CD14-positive monocyte (primary cell): ENCODE results near the gene CCND3. TPM values are rescaled to one million over a fixed set of nuclear protein-coding genes. Genes with fewer than 3 reads are reported as not detected.

ENCODE experiments used
- DNase-seq, 3 donors: peaks; one replicate each; pipeline ENCODE4 v3.0.0-alpha.2; 2011 to 2022
- H2AFZ ChIP-seq: 2 replicates; pipeline ENCODE4 v1.6.0; 2012; ENCODE audit warnings: mild to moderate bottlenecking, low read depth, low read length, inconsistent platforms; ENCODE audit not compliant: insufficient read depth, poor library complexity, severe bottlenecking
- H3K27ac ChIP-seq, 2 donors: 1 replicate in 1 of 2; 2 replicates in 1 of 2; pipeline ENCODE4 v1.5.1; 2012 to 2013; ENCODE audit warnings: low read length in 2 of 2, control low read depth in 1 of 2, inconsistent platforms in 1 of 2, low read depth in 1 of 2, mild to moderate bottlenecking in 1 of 2
- H3K27me3 ChIP-seq, 2 donors: one replicate each; pipeline versions ENCODE4 v1.6.0 to v1.6.1; 2011 to 2013; ENCODE audit warnings: low read length in 2 of 2; ENCODE audit not compliant: control insufficient read depth in 2 of 2, insufficient read depth in 2 of 2
- H3K36me3 ChIP-seq, 2 donors: replicated peaks in 1 of 2; 1 replicate in 1 of 2; 2 replicates in 1 of 2; pipeline versions ENCODE4 v1.5.1 to v1.6.1; 2012 to 2013; ENCODE audit warnings: low read length in 2 of 2, control low read depth in 1 of 2, inconsistent platforms in 1 of 2, mild to moderate bottlenecking in 1 of 2; ENCODE audit not compliant: insufficient read depth in 2 of 2, control insufficient read depth in 1 of 2
- H3K4me1 ChIP-seq, 2 donors: 1 replicate in 1 of 2; 2 replicates in 1 of 2; pipeline versions ENCODE4 v1.5.1 to v1.6.1; 2012 to 2013; ENCODE audit warnings: low read length in 2 of 2, control low read depth in 1 of 2, inconsistent platforms in 1 of 2, mild to moderate bottlenecking in 1 of 2, moderate library complexity in 1 of 2; ENCODE audit not compliant: insufficient read depth in 2 of 2, control insufficient read depth in 1 of 2
- H3K4me2 ChIP-seq: replicated peaks from 2 replicates; pipeline ENCODE3; 2012; ENCODE audit warnings: low read length, moderate library complexity, mild to moderate bottlenecking; ENCODE audit not compliant: poor library complexity, severe bottlenecking; ENCODE audit errors: extremely low read depth
- H3K4me3 ChIP-seq, 3 experiments: fragments of 200-600 bp in 1 of 3; sonication (generic) in 1 of 3; replicated peaks in 1 of 3; 1 replicate in 2 of 3; 2 replicates in 1 of 3; pipeline ENCODE4 v1.5.1; 2011 to 2013; ENCODE audit warnings: low read length in 3 of 3, mild to moderate bottlenecking in 3 of 3, control low read depth in 2 of 3, low read depth in 2 of 3, inconsistent platforms in 1 of 3, moderate library complexity in 1 of 3
- H3K79me2 ChIP-seq: 2 replicates; pipeline ENCODE4 v1.6.0; 2012; ENCODE audit warnings: mild to moderate bottlenecking, control low read depth, inconsistent platforms, low read length, moderate library complexity; ENCODE audit not compliant: insufficient read depth
- H3K9ac ChIP-seq: 2 replicates; pipeline ENCODE4 v1.6.0; 2017; ENCODE audit warnings: low read length, mild to moderate bottlenecking; ENCODE audit not compliant: insufficient read depth, poor library complexity, severe bottlenecking
- H3K9me3 ChIP-seq, 2 donors: replicated peaks in 1 of 2; 1 replicate in 1 of 2; 2 replicates in 1 of 2; pipeline versions ENCODE4 v1.5.1 to v1.6.1; 2012 to 2013; ENCODE audit warnings: low read length in 2 of 2, control low read depth in 1 of 2; ENCODE audit not compliant: control insufficient read depth in 1 of 2, insufficient read depth in 1 of 2
- H4K20me1 ChIP-seq: 2 replicates; pipeline ENCODE4 v1.6.0; 2012; ENCODE audit warnings: mild to moderate bottlenecking, low read length, control low read depth, moderate library complexity; ENCODE audit not compliant: insufficient read depth
- H3K27ac Mint-ChIP-seq, 7 donors: one replicate each; pipeline ENCODE4 v1.8.0; 2020; ENCODE audit warnings: mild to moderate bottlenecking in 7 of 7, mixed read lengths in 7 of 7, moderate library complexity in 6 of 7, inconsistent platforms in 2 of 7
- H3K27me3 Mint-ChIP-seq, 3 donors: one replicate each; pipeline ENCODE4 v1.8.0; 2021 to 2022; ENCODE audit warnings: low read depth in 3 of 3, mild to moderate bottlenecking in 3 of 3, mixed read lengths in 3 of 3, moderate library complexity in 3 of 3, inconsistent platforms in 1 of 3
- H3K36me3 Mint-ChIP-seq, 2 donors: one replicate each; pipeline ENCODE4 v1.8.0; 2020; ENCODE audit warnings: mixed read lengths in 2 of 2, inconsistent platforms in 1 of 2, mild to moderate bottlenecking in 1 of 2
- H3K4me1 Mint-ChIP-seq: one replicate; pipeline ENCODE4 v1.8.0; 2020; ENCODE audit warnings: mild to moderate bottlenecking, mixed read lengths
- H3K4me3 Mint-ChIP-seq, 2 donors: one replicate each; pipeline ENCODE4 v1.8.0; 2020; ENCODE audit warnings: mild to moderate bottlenecking in 2 of 2, mixed read lengths in 2 of 2, moderate library complexity in 1 of 2
- H3K9me3 Mint-ChIP-seq, 7 donors: one replicate each; pipeline ENCODE4 v1.8.0; 2020 to 2022; ENCODE audit warnings: mixed read lengths in 7 of 7, mild to moderate bottlenecking in 6 of 7, moderate library complexity in 6 of 7, inconsistent platforms in 2 of 7
- CTCF ChIP-seq: fragments of 200-600 bp; IDR thresholded peaks from one replicate; pipeline ENCODE4 v1.8.0; 2022; ENCODE audit warnings: antibody characterized with exemption, mild to moderate bottlenecking
- WGBS: methylation state at CpG from one replicate; pipeline ENCODE4 v1.1.5; 2013; ENCODE audit warnings: missing lambda C conversion rate; ENCODE audit not compliant: insufficient coverage; 5-methylcytosine and 5-hydroxymethylcytosine counted together
- intact Hi-C, 2 donors: fragments of 100-400 bp; cut with micrococcal nuclease; formaldehyde crosslinking; loops; one replicate each; pipeline versions ENCODE4 v1.15.0 to v1.15.1; 2023
- polyA plus RNA-seq, 3 donors: library from polyadenylated mRNA; depleted of rRNA in 1 of 3; unstranded in 2 of 3; stranded (reverse) in 1 of 3; fragments of 300-500 nt in 2 of 3; fragments of >200 nt in 1 of 3; fragmentation: Illumina TruSeq in 2 of 3; gene quantifications; 1 replicate in 2 of 3; 2 replicates in 1 of 3; pipeline ENCODE4 v1.2.3, GENCODE V29; 2012 to 2021

Gene CCND3
- polyA plus RNA-seq, 3 donors = 166 to 273 (median 259) TPM

- Histone ChIP-seq H3K27ac (no peak overlapping the region), H2AFZ (no peak overlapping the region), H3K4me2 (no peak overlapping the region), H3K9me3 (no peaks in the 10 kb centered on the region), H3K27me3 (no peaks in the 10 kb centered on the region), H3K9ac (no peak overlapping the region), H3K4me1 (no peaks in the 10 kb centered on the region), H4K20me1 (no peaks in the 10 kb centered on the region), H3K4me3 (no peak overlapping the region), H3K79me2 (no peaks in the 10 kb centered on the region), H3K36me3 (no peaks in the 10 kb centered on the region)
- H3K4me1 Mint-ChIP-seq = no peaks in the 10 kb centered on the region
- H3K9me3 Mint-ChIP-seq = peaks cover 0 to 9% (median 3%) of the 10 kb centered on the region in 7 donors
- intact Hi-C loops = no loop called here
- peaks cover under 1 to 2% (median 1%) of the 10 kb centered on the region in 3 donors for H3K27me3 Mint-ChIP-seq
- peak overlapping the region in 1 of 7 donors; percentile 57 for H3K27ac Mint-ChIP-seq
- H3K4me3 Mint-ChIP-seq = no peak overlapping the region
- no peak for TF ChIP-seq CTCF
- no peak for DNase-seq
- no peaks in the 10 kb centered on the region for H3K36me3 Mint-ChIP-seq
- WGBS = 100% methylated on average over 1 of the region's 2 CpGs
These were observed 13.1 kb upstream of the CCND3 start for GRCh38 chr6:41954668-41955067.

DNA sequence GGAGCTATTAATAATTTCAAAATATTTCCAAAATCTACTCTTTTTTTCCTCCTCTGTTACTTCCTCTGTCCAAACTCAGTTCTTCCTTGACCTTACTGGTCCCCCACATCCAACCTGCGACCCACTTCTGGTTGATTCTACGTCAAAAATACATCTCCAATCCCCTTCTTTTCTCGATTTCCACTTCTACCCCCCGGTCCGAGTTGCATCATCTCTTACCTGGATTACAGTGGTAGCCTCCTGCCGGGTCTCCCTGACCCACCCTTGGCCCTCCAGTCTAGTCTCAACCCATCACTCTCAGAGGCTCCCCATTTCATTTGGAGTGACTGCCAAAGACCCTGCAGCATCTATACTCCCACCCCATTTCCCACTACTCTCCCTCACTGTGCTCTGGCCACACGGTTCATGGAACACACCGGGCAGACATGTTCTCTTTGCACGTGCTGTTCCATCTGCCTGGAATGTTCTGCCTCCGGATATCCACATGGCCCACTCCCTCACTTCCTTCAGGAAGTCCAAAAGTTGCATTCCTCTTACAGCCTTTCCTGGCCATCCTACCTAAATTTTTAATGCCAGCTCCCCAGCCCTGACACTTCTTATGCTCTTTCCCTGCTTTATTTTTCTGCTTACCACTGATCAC is 6.1 kb upstream of the CCND3 start:
- peaks cover 13% of the 10 kb centered on the region for H3K4me1 Mint-ChIP-seq
- H3K9me3 Mint-ChIP-seq = peaks cover 0 to 3% (median 0%) of the 10 kb centered on the region in 7 donors
- Histone ChIP-seq H3K9me3 (no peaks in the 10 kb centered on the region), H3K79me2 (peaks cover 10% of the 10 kb centered on the region), H2AFZ (no peak overlapping the region), H3K4me2 (no peak overlapping the region), H3K9ac (no peak overlapping the region), H3K36me3 (no peaks in the 10 kb centered on the region), H3K4me1 (peaks cover 15 to 22% of the 10 kb centered on the region in 2 donors), H3K4me3 (no peak overlapping the region), H4K20me1 (no peaks in the 10 kb centered on the region), H3K27me3 (no peaks in the 10 kb centered on the region), H3K27ac (no peak overlapping the region)
- H3K27me3 Mint-ChIP-seq = peaks cover 0 to 3% (median 2%) of the 10 kb centered on the region in 3 donors
- 87% methylated on average over 10 of the region's 10 CpGs for WGBS
- no peak for TF ChIP-seq CTCF
- DNase-seq = no peak
- no peak overlapping the region for H3K4me3 Mint-ChIP-seq
- intact Hi-C loops = loop anchor here in 1 of 2 donors (2.0 kb wide), 1 partner anchor 17 kb away; no protein-coding TSS in a partner anchor
- peak overlapping the region in 1 of 7 donors; percentile 45 for H3K27ac Mint-ChIP-seq
- no peaks in the 10 kb centered on the region for H3K36me3 Mint-ChIP-seq
